Measurements from ENCODE around the gene CADM1. TPM values are rescaled to one million over a fixed set of nuclear protein-coding genes. Genes with fewer than 3 reads are reported as not detected.

CADM1 gene
- total and polyA plus RNA-seq, 9 donors = 6.6 to 61.2 (median 17.2) TPM

DNA sequence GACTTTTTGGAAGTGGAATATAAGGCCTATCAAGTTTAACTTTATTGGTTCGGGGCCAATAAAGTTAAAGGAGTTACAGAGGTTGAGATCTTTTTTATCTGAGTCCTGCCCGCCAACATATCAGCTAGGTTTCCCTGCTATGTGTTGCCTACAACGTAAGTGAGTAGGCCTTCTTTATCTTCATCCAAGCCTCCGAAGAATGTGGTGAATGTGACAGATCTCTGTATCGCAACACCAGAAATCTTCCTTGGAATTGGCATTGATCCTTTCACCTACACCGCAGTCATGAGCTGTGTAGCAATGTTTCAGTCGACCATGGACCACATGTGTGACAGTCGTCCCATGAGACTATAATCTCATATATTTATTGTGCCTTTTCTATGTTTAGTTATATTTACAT lies 37.3 kb upstream of the CADM1 start:
- 83 to 86% (median 83%) methylated on average over 8 of the region's 8 CpGs for WGBS, 3 donors
- H3K4me3 ChIP-seq = no peak overlapping the region
- TF ChIP-seq, protein P1, sequence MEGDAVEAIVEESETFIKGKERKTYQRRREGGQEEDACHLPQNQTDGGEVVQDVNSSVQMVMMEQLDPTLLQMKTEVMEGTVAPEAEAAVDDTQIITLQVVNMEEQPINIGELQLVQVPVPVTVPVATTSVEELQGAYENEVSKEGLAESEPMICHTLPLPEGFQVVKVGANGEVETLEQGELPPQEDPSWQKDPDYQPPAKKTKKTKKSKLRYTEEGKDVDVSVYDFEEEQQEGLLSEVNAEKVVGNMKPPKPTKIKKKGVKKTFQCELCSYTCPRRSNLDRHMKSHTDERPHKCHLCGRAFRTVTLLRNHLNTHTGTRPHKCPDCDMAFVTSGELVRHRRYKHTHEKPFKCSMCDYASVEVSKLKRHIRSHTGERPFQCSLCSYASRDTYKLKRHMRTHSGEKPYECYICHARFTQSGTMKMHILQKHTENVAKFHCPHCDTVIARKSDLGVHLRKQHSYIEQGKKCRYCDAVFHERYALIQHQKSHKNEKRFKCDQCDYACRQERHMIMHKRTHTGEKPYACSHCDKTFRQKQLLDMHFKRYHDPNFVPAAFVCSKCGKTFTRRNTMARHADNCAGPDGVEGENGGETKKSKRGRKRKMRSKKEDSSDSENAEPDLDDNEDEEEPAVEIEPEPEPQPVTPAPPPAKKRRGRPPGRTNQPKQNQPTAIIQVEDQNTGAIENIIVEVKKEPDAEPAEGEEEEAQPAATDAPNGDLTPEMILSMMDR (IDR thresholded peaks at IDR 0.05) = no peak
- TF ChIP-seq POLR2A (IDR thresholded peaks at IDR 0.05) = no peak
- TF ChIP-seq EP300 (IDR thresholded peaks at IDR 0.05) = no peak
- H3K27ac ChIP-seq = no peak overlapping the region
- H3K36me3 ChIP-seq = no peaks in the 10 kb centered on the region
- DNase-seq = no peak
- no peaks in the 10 kb centered on the region for H3K27me3 ChIP-seq
- no peaks in the 10 kb centered on the region for H3K4me1 ChIP-seq (ENCODE audit: insufficient read depth)
- intact Hi-C loops (cut with DNase I) = no loop called here
- H3K9me3 ChIP-seq = no peaks in the 10 kb centered on the region

DNA sequence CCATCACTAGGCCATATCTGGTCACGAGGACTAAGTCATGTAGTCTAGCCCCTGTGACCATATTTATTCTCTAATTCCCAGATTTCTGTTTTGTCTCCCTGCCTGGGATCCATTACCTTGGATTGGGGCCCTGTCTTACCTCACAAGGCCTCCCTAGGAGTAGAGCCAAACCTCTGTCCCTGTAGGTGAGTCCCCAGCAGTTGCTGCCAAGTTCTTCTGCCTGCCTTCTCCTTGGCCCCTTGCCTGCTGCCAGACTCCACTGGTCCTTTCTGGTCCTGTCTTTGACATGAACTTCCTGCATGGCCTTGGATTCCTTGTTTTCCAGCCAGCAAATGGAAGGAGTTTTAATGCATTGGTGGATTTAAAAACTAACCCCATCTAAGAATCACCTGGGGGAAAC lies 35.6 kb upstream of the CADM1 start:
- no peaks in the 10 kb centered on the region for H3K4me1 ChIP-seq (ENCODE audit: insufficient read depth)
- no peak overlapping the region for H3K27ac ChIP-seq
- H3K9me3 ChIP-seq = no peaks in the 10 kb centered on the region
- 79 to 91% (median 85%) methylated on average over 1 of the region's 1 CpG for WGBS, 3 donors
- intact Hi-C loops (cut with DNase I) = no loop called here
- no peak overlapping the region for H3K4me3 ChIP-seq
- H3K27me3 ChIP-seq = no peaks in the 10 kb centered on the region
- DNase-seq = no peak
- no peak for TF ChIP-seq EP300 (IDR thresholded peaks at IDR 0.05)
- TF ChIP-seq, protein P1 (IDR thresholded peaks at IDR 0.05) = no peak
- no peak for TF ChIP-seq POLR2A (IDR thresholded peaks at IDR 0.05)
- H3K36me3 ChIP-seq = no peaks in the 10 kb centered on the region

DNA sequence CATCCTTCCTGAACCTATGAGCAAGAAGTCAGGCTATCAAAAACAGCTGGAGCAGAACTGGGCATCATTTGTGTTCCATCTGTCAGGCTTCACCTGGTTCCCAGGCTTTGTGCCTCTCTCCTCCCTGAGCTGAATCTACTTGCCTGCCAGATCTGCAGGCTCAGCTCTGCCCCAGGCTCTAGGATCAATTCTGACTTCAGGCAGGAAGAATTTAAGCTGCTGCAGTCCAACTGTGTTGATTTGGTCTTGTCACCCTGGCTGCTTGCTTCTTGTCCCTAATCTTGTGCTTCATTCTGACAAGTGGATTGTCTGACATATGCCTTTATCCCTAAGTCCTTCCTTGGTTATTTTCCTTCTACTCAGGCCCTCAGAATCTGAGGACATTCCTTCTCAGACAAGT lies 31.6 kb upstream of the CADM1 start:
- no peak overlapping the region for H3K4me3 ChIP-seq
- H3K27ac ChIP-seq = no peak overlapping the region
- no peaks in the 10 kb centered on the region for H3K9me3 ChIP-seq
- H3K36me3 ChIP-seq = no peaks in the 10 kb centered on the region
- DNase-seq = no peak
- TF ChIP-seq EP300 (IDR thresholded peaks at IDR 0.05) (no peak), POLR2A (IDR thresholded peaks at IDR 0.05) (no peak)
- TF ChIP-seq, protein P1 (IDR thresholded peaks at IDR 0.05) = no peak
- H3K27me3 ChIP-seq = no peaks in the 10 kb centered on the region
- intact Hi-C loops (cut with DNase I) = no loop called here
- no peaks in the 10 kb centered on the region for H3K4me1 ChIP-seq (ENCODE audit: insufficient read depth)

DNA sequence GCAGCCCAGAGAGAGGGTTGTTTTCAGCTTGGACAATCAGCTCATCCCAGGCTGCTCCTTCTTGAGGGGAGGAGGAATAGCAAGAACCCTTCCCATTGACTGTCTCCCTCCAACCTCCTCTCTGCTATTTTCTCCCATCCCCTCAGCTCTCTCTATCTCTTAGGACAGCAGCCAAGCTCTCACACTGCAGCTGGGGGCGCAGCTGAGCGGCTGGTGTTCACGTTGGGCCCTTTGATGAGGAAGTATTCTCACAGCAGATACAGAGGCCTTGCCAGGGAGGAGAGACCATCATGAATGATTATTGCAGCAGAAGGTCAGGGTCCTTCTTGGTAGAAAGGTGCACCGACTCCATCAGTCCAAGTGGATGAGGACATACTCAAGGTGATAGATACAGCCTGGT lies 26.5 kb upstream of the CADM1 start:
- no peak for DNase-seq
- H3K9me3 ChIP-seq = no peaks in the 10 kb centered on the region
- intact Hi-C loops (cut with DNase I) = no loop called here

More for the DNA sequence above, 26.5 kb upstream of the CADM1 start:
- TF ChIP-seq, protein P1 (IDR thresholded peaks at IDR 0.05) = no peak
- no peak for TF ChIP-seq POLR2A (IDR thresholded peaks at IDR 0.05)
- no peak for TF ChIP-seq EP300 (IDR thresholded peaks at IDR 0.05)
- Histone ChIP-seq H3K36me3 (no peaks in the 10 kb centered on the region), H3K4me1 (ENCODE audit: insufficient read depth) (no peaks in the 10 kb centered on the region), H3K27ac (no peak overlapping the region), H3K27me3 (no peaks in the 10 kb centered on the region), H3K4me3 (no peak overlapping the region)
- WGBS, 3 donors = 19 to 33% (median 22%) methylated on average over 4 of the region's 4 CpGs
